ENCODE data around the gene PTDSS2. TPM values are rescaled to one million over a fixed set of nuclear protein-coding genes. Genes with fewer than 3 reads are reported as not detected.
"Not testable (repeated sequence)": the region's sequence is repeated elsewhere in the genome, so short reads cannot be mapped to it uniquely, and the experiment has no call there.

PTDSS2 gene
- total and polyA plus RNA-seq, 2 of the 13 experiments (the other 11 are each of a cell fraction or from before 2014, with no cell fraction given) = 21.7 to 26.4 TPM

GRCh38 chr11:409600-410483 is 40.2 kb upstream of the PTDSS2 start (continued):
- peak; percentile 67; the same call in 1 of the 2 replicates for TF ChIP-seq ZNF292 (CRISPR knock-in tag; IDR thresholded peaks at IDR 0.05; ENCODE audit: borderline replicate concordance, low read depth)
- TF ChIP-seq FOSL2 (CRISPR knock-in tag; IDR thresholded peaks at IDR 0.05) = 0 out of 2 replicates have a peak, but pooled peaks have one; percentile 8
- TF ChIP-seq ZBTB43 (CRISPR knock-in tag; conservative IDR thresholded peaks at IDR 0.05) = peak; percentile 51; the same call in 1 of the 2 replicates
- TF ChIP-seq ZNF33B (CRISPR knock-in tag; IDR thresholded peaks at IDR 0.05) = no peak
- TF ChIP-seq PLRG1 (conservative IDR thresholded peaks at IDR 0.05) = no peak
- TF ChIP-seq ZNF891 (CRISPR knock-in tag; IDR thresholded peaks at IDR 0.05) = peak; percentile 78
- no peak for TF ChIP-seq HNRNPLL (IDR thresholded peaks at IDR 0.05; ENCODE audit: low read depth, low read length, poor library complexity, severe bottlenecking)
- no peak; the same call in 1 of the 2 replicates for TF ChIP-seq HINFP (CRISPR knock-in tag; IDR thresholded peaks at IDR 0.05; ENCODE audit: low read depth)
- TF ChIP-seq DNMT1 (CRISPR knock-in tag; IDR thresholded peaks at IDR 0.05) = no peak
- TF ChIP-seq ZNF737 (CRISPR knock-in tag; IDR thresholded peaks at IDR 0.05; ENCODE audit: borderline replicate concordance) = no peak
- TF ChIP-seq ZMYM2 (CRISPR knock-in tag; IDR thresholded peaks at IDR 0.05) = no peak
- peak; percentile 36; the same call in 1 of the 2 replicates for TF ChIP-seq ZNF263 (CRISPR knock-in tag; IDR thresholded peaks at IDR 0.05)
- peak; percentile 76; the same call in 1 of the 2 replicates for TF ChIP-seq BRD4 (CRISPR knock-in tag; IDR thresholded peaks at IDR 0.05)
- no peak for TF ChIP-seq SCMH1 (CRISPR knock-in tag; IDR thresholded peaks at IDR 0.05; ENCODE audit: borderline replicate concordance)
- TF ChIP-seq BRCA1 (CRISPR knock-in tag; IDR thresholded peaks at IDR 0.05) = no peak
- TF ChIP-seq YEATS2 (CRISPR knock-in tag; IDR thresholded peaks at IDR 0.05; ENCODE audit: borderline replicate concordance) = no peak

- H3K9ac ChIP-seq (ENCODE audit: insufficient read depth, low read depth, low read length); intact Hi-C loops (cut with micrococcal nuclease; ENCODE audit: unreplicated experiment); H3K79me2 ChIP-seq (ENCODE audit: insufficient read depth, low read length); FAIRE-seq; H3K9me3 ChIP-seq (ENCODE audit: low read length); H3K4me2 ChIP-seq (ENCODE audit: low read depth, low read length); DNase-seq (ENCODE audit: low spot score); CTCF ChIA-PET (ENCODE audit: low intra/inter-chr PET ratio, low total read pairs); H4K20me1 ChIP-seq (ENCODE audit: insufficient read depth, low read length); BruUV-seq (replicated peaks); H3K27me3 ChIP-seq (ENCODE audit: control insufficient read depth in 1 of 2, insufficient read depth in 2 of 2, low read length in 2 of 2); ATAC-seq; H2AFZ ChIP-seq (ENCODE audit: low read length); H3K27ac ChIP-seq (ENCODE audit: extremely low read length, insufficient read depth, low read length); H3K36me3 ChIP-seq (replicated peaks in 1 of 2; ENCODE audit: control insufficient read depth in 1 of 2, insufficient read depth in 2 of 2, low read length in 2 of 2); in situ Hi-C loops (cut with HindIII; ENCODE audit: extremely low pct_ligation_motif_present, low pct_unique_long_range_greater_than_20kb): not testable (repeated sequence)
- 17% methylated on average over 2 of the region's 13 CpGs for WGBS (ENCODE audit: low lambda C conversion rate)
- H3K4me3 ChIP-seq (replicated peaks in 1 of 3; ENCODE audit: insufficient read depth in 1 of 3, low read depth in 2 of 3, low read length in 3 of 3) = peak overlapping the region in 1 of 3 experiments; percentile 68; a peak in 1 of 6 replicates
- H3K4me1 ChIP-seq (ENCODE audit: insufficient read depth, low read length) = peaks cover 62% of the 10 kb centered on the region
- POLR2A ChIA-PET = interaction anchor here (0.8 to 3.8 kb wide), 4 partner anchors 12 to 37 kb away, joined by 3 to 31 read pairs (median 6); no protein-coding TSS in a partner anchor
Measured at GRCh38 chr11:410711-411110, 39.4 kb upstream of the PTDSS2 start.
